Measurements from ENCODE around the gene DCAF7.

DNA sequence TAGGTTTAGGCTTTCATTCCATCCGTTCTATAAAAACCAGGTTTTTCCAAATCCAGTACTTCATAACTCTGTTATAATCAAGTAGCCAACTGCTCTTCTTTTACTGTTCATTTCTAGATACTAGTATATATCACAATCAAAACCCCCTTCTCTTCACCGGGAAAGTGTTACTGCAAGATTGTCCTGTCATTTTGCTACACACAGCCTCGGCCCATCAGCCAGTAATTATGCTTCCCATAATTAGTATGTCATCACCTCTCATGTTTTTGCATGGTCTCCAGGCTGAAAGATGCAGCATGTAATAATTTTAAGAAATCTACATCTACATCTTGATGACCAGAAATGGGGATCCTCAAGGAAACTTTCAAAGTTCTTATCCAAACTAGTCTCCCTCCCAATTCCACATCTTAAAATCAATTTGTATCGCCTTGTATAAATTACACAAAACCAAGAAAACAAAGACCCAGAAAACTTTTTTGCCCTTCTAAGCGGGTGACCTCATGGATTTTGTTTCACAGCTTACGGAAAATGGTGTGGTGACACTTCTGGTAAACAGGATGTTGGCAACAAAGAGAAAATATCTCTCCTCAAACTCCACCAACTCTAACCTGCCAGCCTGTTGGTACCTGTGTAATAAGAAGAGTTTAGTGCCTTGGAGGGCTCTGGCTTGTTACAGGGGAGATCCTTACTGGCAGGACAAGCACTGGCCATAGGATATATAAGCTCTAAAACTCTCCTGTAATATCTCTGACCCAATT lies 59.7 kb downstream of the DCAF7 start:
- TF ChIP-seq, protein P1, sequence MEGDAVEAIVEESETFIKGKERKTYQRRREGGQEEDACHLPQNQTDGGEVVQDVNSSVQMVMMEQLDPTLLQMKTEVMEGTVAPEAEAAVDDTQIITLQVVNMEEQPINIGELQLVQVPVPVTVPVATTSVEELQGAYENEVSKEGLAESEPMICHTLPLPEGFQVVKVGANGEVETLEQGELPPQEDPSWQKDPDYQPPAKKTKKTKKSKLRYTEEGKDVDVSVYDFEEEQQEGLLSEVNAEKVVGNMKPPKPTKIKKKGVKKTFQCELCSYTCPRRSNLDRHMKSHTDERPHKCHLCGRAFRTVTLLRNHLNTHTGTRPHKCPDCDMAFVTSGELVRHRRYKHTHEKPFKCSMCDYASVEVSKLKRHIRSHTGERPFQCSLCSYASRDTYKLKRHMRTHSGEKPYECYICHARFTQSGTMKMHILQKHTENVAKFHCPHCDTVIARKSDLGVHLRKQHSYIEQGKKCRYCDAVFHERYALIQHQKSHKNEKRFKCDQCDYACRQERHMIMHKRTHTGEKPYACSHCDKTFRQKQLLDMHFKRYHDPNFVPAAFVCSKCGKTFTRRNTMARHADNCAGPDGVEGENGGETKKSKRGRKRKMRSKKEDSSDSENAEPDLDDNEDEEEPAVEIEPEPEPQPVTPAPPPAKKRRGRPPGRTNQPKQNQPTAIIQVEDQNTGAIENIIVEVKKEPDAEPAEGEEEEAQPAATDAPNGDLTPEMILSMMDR (IDR thresholded peaks at IDR 0.05) = no peak
- no peak for TF ChIP-seq POLR2AphosphoS5 (IDR thresholded peaks at IDR 0.05)
- no peak for TF ChIP-seq POLR2A (IDR thresholded peaks at IDR 0.05)

Measured in transverse colon (tissue), 4 donors.